Stomach smooth muscle (tissue), 2 donors: ENCODE measurements around the gene GNB1.

Experiments used
- H3K27ac ChIP-seq: one replicate; pipeline ENCODE4 v1.7.0; 2013; ENCODE audit warnings: mild to moderate bottlenecking, low read length, inconsistent platforms
- H3K27me3 ChIP-seq, 2 donors: one replicate each; pipeline ENCODE4 v1.7.0; 2013; ENCODE audit warnings: low read length in 2 of 2; ENCODE audit not compliant: insufficient read depth in 2 of 2, control insufficient read depth in 1 of 2
- H3K36me3 ChIP-seq, 2 donors: one replicate each; pipeline ENCODE4 v1.7.0; 2013; ENCODE audit warnings: low read length in 2 of 2; ENCODE audit not compliant: control insufficient read depth in 2 of 2, insufficient read depth in 2 of 2
- H3K4me1 ChIP-seq: one replicate; pipeline ENCODE4 v1.7.0; 2013; ENCODE audit warnings: low read length; ENCODE audit not compliant: control insufficient read depth, insufficient read depth
- H3K4me3 ChIP-seq, 2 donors: one replicate each; pipeline ENCODE4 v1.7.0; 2013; ENCODE audit warnings: low read length in 2 of 2
- H3K9ac ChIP-seq, 2 donors: one replicate each; pipeline ENCODE4 v1.7.0; 2013; ENCODE audit warnings: low read length in 2 of 2, mild to moderate bottlenecking in 1 of 2
- H3K9me3 ChIP-seq, 2 donors: one replicate each; pipeline ENCODE4 v1.7.0; 2013; ENCODE audit warnings: low read length in 2 of 2; ENCODE audit not compliant: control insufficient read depth in 2 of 2
- donor health status: healthy.
- donor health status: Pancreatic carcinoma.

GNB1 gene

GRCh38 chr1:1883092-1883873 lies 7.6 kb downstream of the GNB1 start:
- H3K36me3 ChIP-seq = no peaks in the 10 kb centered on the region
- no peaks in the 10 kb centered on the region for H3K9me3 ChIP-seq
- H3K4me1 ChIP-seq = peaks cover 23% of the 10 kb centered on the region
- H3K27me3 ChIP-seq = no peaks in the 10 kb centered on the region
- H3K27ac ChIP-seq = no peak overlapping the region
- H3K4me3 ChIP-seq = no peak overlapping the region
- H3K9ac ChIP-seq = no peak overlapping the region

- Histone ChIP-seq H3K27me3 (no peaks in the 10 kb centered on the region), H3K9ac (no peak overlapping the region), H3K27ac (no peak overlapping the region), H3K9me3 (no peaks in the 10 kb centered on the region), H3K36me3 (no peaks in the 10 kb centered on the region), H3K4me1 (peaks cover 25% of the 10 kb centered on the region), H3K4me3 (no peak overlapping the region)
Observed at GRCh38 chr1:1881727-1882126, 9.2 kb downstream of the GNB1 start.

- Histone ChIP-seq H3K4me3 (no peak overlapping the region), H3K4me1 (peaks cover 26% of the 10 kb centered on the region), H3K9ac (peak overlapping the region in 1 of 2 donors; percentile 42), H3K27me3 (no peaks in the 10 kb centered on the region), H3K36me3 (peaks cover 4% of the 10 kb centered on the region in 2 donors), H3K9me3 (no peaks in the 10 kb centered on the region), H3K27ac (no peak overlapping the region)
Observed at GRCh38 chr1:1880617-1881312, 10.1 kb downstream of the GNB1 start.

GRCh38 chr1:1879942-1880341 lies 10.9 kb downstream of the GNB1 start:
- Histone ChIP-seq H3K27me3 (no peaks in the 10 kb centered on the region), H3K9me3 (no peaks in the 10 kb centered on the region), H3K27ac (no peak overlapping the region), H3K4me3 (no peak overlapping the region), H3K9ac (no peak overlapping the region), H3K4me1 (peaks cover 27% of the 10 kb centered on the region), H3K36me3 (peaks cover 4% of the 10 kb centered on the region in 2 donors)

- no peaks in the 10 kb centered on the region for H3K27me3 ChIP-seq
- H3K9ac ChIP-seq = no peak overlapping the region
- H3K27ac ChIP-seq = no peak overlapping the region
- H3K36me3 ChIP-seq = peaks cover 6 to 7% of the 10 kb centered on the region in 2 donors
- H3K4me1 ChIP-seq = peaks cover 36% of the 10 kb centered on the region
- no peak overlapping the region for H3K4me3 ChIP-seq
- no peaks in the 10 kb centered on the region for H3K9me3 ChIP-seq
Observed at GRCh38 chr1:1877865-1878436, 12.9 kb downstream of the GNB1 start.

- Histone ChIP-seq H3K9ac (no peak overlapping the region), H3K36me3 (peaks cover 6 to 7% of the 10 kb centered on the region in 2 donors), H3K27ac (no peak overlapping the region), H3K4me3 (no peak overlapping the region), H3K4me1 (peaks cover 37% of the 10 kb centered on the region), H3K9me3 (no peaks in the 10 kb centered on the region), H3K27me3 (no peaks in the 10 kb centered on the region)
Observed at GRCh38 chr1:1876335-1876930, 14.5 kb downstream of the GNB1 start.

GRCh38 chr1:1875932-1876331 lies 15.0 kb downstream of the GNB1 start:
- Histone ChIP-seq H3K9ac (no peak overlapping the region), H3K27me3 (no peaks in the 10 kb centered on the region), H3K36me3 (peaks cover 6 to 7% of the 10 kb centered on the region in 2 donors), H3K9me3 (no peaks in the 10 kb centered on the region), H3K4me1 (peaks cover 34% of the 10 kb centered on the region), H3K27ac (no peak overlapping the region), H3K4me3 (no peak overlapping the region)

- peaks cover 6 to 7% of the 10 kb centered on the region in 2 donors for H3K36me3 ChIP-seq
- no peaks in the 10 kb centered on the region for H3K27me3 ChIP-seq
- no peak overlapping the region for H3K4me3 ChIP-seq
- no peak overlapping the region for H3K27ac ChIP-seq
- peaks cover 30% of the 10 kb centered on the region for H3K4me1 ChIP-seq
- H3K9me3 ChIP-seq = no peaks in the 10 kb centered on the region
- H3K9ac ChIP-seq = no peak overlapping the region
Observed at GRCh38 chr1:1874901-1875300, 16.0 kb downstream of the GNB1 start.

GRCh38 chr1:1873186-1873585 lies 17.7 kb downstream of the GNB1 start:
- Histone ChIP-seq H3K27me3 (no peaks in the 10 kb centered on the region), H3K36me3 (peaks cover 6 to 7% of the 10 kb centered on the region in 2 donors), H3K9ac (no peak overlapping the region), H3K9me3 (no peaks in the 10 kb centered on the region), H3K4me1 (peaks cover 27% of the 10 kb centered on the region), H3K27ac (no peak overlapping the region), H3K4me3 (no peak overlapping the region)

- peaks cover 25% of the 10 kb centered on the region for H3K4me1 ChIP-seq
- peaks cover 6 to 7% of the 10 kb centered on the region in 2 donors for H3K36me3 ChIP-seq
- H3K27me3 ChIP-seq = no peaks in the 10 kb centered on the region
- no peak overlapping the region for H3K9ac ChIP-seq
- no peak overlapping the region for H3K4me3 ChIP-seq
- no peaks in the 10 kb centered on the region for H3K9me3 ChIP-seq
- H3K27ac ChIP-seq = no peak overlapping the region
Observed at GRCh38 chr1:1872329-1872994, 18.4 kb downstream of the GNB1 start.
